B cell (primary cell): ENCODE data around the gene ANKRD28. TPM values are rescaled to one million over a fixed set of nuclear protein-coding genes. Genes with fewer than 3 reads are reported as not detected.
"Not testable (repeated sequence)": the region's sequence is repeated elsewhere in the genome, so short reads cannot be mapped to it uniquely, and the experiment has no call there.

Experiments used
- ATAC-seq: fragments of 200-7000 bp; cut with Tn5 transposase; one replicate; pipeline ENCODE4 v1.10.0; 2021; ENCODE audit warnings: low read depth, mild to moderate bottlenecking, moderate number of reproducible peaks, moderate library complexity
- CTCF ChIA-PET: fragments of 350-600 bp; sonication (Branson Sonifier 250); formaldehyde crosslinking; loops from one replicate; lab custom pipeline; 2021; ENCODE audit warnings: antibody characterized with exemption, inconsistent platforms; lab: Charles Lee
- POLR2A ChIA-PET: fragments of 350-600 bp; sonication (Branson Sonifier 250); formaldehyde crosslinking; loops from one replicate; lab custom pipeline; 2021; ENCODE audit warnings: antibody characterized with exemption; lab: Charles Lee
- DNase-seq: peaks from one replicate; pipeline ENCODE4 v3.0.0; 2013
- H2AFZ ChIP-seq: 2 replicates; pipeline ENCODE4 v1.6.1; 2012; ENCODE audit warnings: mild to moderate bottlenecking, low read depth, low read length; ENCODE audit not compliant: insufficient read depth, poor library complexity, severe bottlenecking
- H3K27ac ChIP-seq, 2 donors: 1 replicate in 1 of 2; 2 replicates in 1 of 2; pipeline ENCODE4 v1.5.1; 2012 to 2013; ENCODE audit warnings: low read length in 2 of 2, mild to moderate bottlenecking in 2 of 2, moderate library complexity in 1 of 2
- H3K27me3 ChIP-seq, 4 experiments: fragments of 200-600 bp in 1 of 4; sonication (generic) in 1 of 4; replicated peaks in 1 of 4; 1 replicate in 2 of 4; 2 replicates in 2 of 4; pipeline versions ENCODE4 v1.6.1 to v1.7.0; 2013 to 2016; ENCODE audit warnings: low read length in 3 of 4, mild to moderate bottlenecking in 2 of 4, mixed read lengths in 1 of 4, moderate library complexity in 1 of 4; ENCODE audit not compliant: insufficient read depth in 4 of 4, control insufficient read depth in 3 of 4; ENCODE audit errors: control extremely low read depth in 1 of 4
- H3K36me3 ChIP-seq, 2 experiments: replicated peaks in 1 of 2; 1 replicate in 1 of 2; 2 replicates in 1 of 2; pipeline versions ENCODE4 v1.6.1 to v1.7.1; 2013; ENCODE audit warnings: low read length in 1 of 2; ENCODE audit not compliant: insufficient read depth in 2 of 2, control insufficient read depth in 1 of 2; ENCODE audit errors: control extremely low read depth in 1 of 2, extremely low read depth in 1 of 2
- H3K4me1 ChIP-seq, 2 donors: fragments of 200-600 bp in 1 of 2; sonication (generic) in 1 of 2; 1 replicate in 1 of 2; 2 replicates in 1 of 2; pipeline versions ENCODE4 v1.5.1 to v1.6.1; 2013 to 2017; ENCODE audit warnings: low read length in 2 of 2; ENCODE audit not compliant: control insufficient read depth in 2 of 2, insufficient read depth in 2 of 2
- H3K4me2 ChIP-seq: replicated peaks from 2 replicates; pipeline ENCODE3; 2012; ENCODE audit warnings: mild to moderate bottlenecking, low read depth, low read length; ENCODE audit not compliant: poor library complexity, severe bottlenecking
- H3K4me3 ChIP-seq, 5 experiments: fragments of 200-600 bp in 1 of 5; sonication (generic) in 1 of 5; 1 replicate in 3 of 5; 2 replicates in 2 of 5; pipeline versions ENCODE4 v1.5.1 to v1.7.0; 2011 to 2016; ENCODE audit warnings: low read length in 4 of 5, mild to moderate bottlenecking in 4 of 5, low read depth in 2 of 5, control low read depth in 1 of 5, moderate library complexity in 1 of 5; ENCODE audit not compliant: insufficient read depth in 1 of 5; ENCODE audit errors: control extremely low read depth in 1 of 5, extremely low read depth in 1 of 5
- H3K79me2 ChIP-seq: fragments of 200-600 bp; sonication (generic); one replicate; pipeline ENCODE4 v1.6.0; 2016; ENCODE audit warnings: low read length; ENCODE audit not compliant: control insufficient read depth, insufficient read depth
- H3K9ac ChIP-seq: fragments of 200-600 bp; sonication (generic); 2 replicates; pipeline ENCODE4 v1.6.1; 2017; ENCODE audit warnings: mild to moderate bottlenecking, low read length, moderate library complexity
- H3K9me3 ChIP-seq, 3 donors: one replicate each; pipeline versions ENCODE4 v1.6.1 to v1.7.1; 2013; ENCODE audit warnings: low read length in 2 of 3; ENCODE audit not compliant: control insufficient read depth in 2 of 3, insufficient read depth in 1 of 3; ENCODE audit errors: control extremely low read depth in 1 of 3
- H4K20me1 ChIP-seq: 2 replicates; pipeline ENCODE4 v1.6.0; 2012; ENCODE audit warnings: mild to moderate bottlenecking, low read length; ENCODE audit not compliant: insufficient read depth, control insufficient read depth, poor library complexity, severe bottlenecking
- H3K27ac Mint-ChIP-seq: one replicate; pipeline ENCODE4 v1.8.0; 2021; ENCODE audit warnings: mixed read lengths
- H3K27me3 Mint-ChIP-seq: one replicate; pipeline ENCODE4 v1.8.0; 2021; ENCODE audit warnings: mixed read lengths
- H3K4me1 Mint-ChIP-seq: one replicate; pipeline ENCODE4 v1.8.0; 2021; ENCODE audit warnings: mixed read lengths
- H3K4me3 Mint-ChIP-seq: one replicate; pipeline ENCODE4 v1.8.0; 2021; ENCODE audit warnings: mixed read lengths
- H3K9me3 Mint-ChIP-seq: one replicate; pipeline ENCODE4 v1.8.0; 2022; ENCODE audit warnings: mixed read lengths; ENCODE audit not compliant: insufficient read depth
- EZH2 ChIP-seq: IDR thresholded peaks from 2 replicates; pipeline ENCODE4 v1.6.1; 2012; ENCODE audit warnings: borderline replicate concordance, low read depth, mild to moderate bottlenecking, moderate library complexity, low read length; ENCODE audit not compliant: insufficient read depth, poor library complexity, severe bottlenecking
- WGBS: methylation state at CpG from one replicate; pipeline ENCODE4 v1.1.5; 2013; ENCODE audit warnings: missing lambda C conversion rate; ENCODE audit not compliant: insufficient coverage; 5-methylcytosine and 5-hydroxymethylcytosine counted together
- intact Hi-C: fragments of 100-400 bp; cut with micrococcal nuclease; formaldehyde crosslinking; loops from one replicate; pipeline ENCODE4 v1.10.0; 2022
- polyA plus RNA-seq: library from polyadenylated mRNA; depleted of rRNA; stranded (reverse); fragments of >200 nt; gene quantifications from 2 replicates; pipeline ENCODE4 v1.2.3, GENCODE V29; 2012
- total RNA-seq, 2 donors: library from RNA; stranded (reverse); fragments of 120-200 nt in 1 of 2; gene quantifications; 1 replicate in 1 of 2; 2 replicates in 1 of 2; pipeline versions ENCODE4 v1.2.3 to v1.2.4, GENCODE V29; 2013 to 2022
- TF ChIP-seq, protein P1 (sequence below): fragments of 200-600 bp; IDR thresholded peaks from one replicate; pipeline ENCODE4 v1.8.0; 2022; ENCODE audit warnings: antibody characterized with exemption, mild to moderate bottlenecking

ANKRD28 gene
- total and polyA plus RNA-seq, 2 donors (not counting 1 experiment from before 2014, with no cell fraction given), result 20.7 to 37.4 TPM

DNA sequence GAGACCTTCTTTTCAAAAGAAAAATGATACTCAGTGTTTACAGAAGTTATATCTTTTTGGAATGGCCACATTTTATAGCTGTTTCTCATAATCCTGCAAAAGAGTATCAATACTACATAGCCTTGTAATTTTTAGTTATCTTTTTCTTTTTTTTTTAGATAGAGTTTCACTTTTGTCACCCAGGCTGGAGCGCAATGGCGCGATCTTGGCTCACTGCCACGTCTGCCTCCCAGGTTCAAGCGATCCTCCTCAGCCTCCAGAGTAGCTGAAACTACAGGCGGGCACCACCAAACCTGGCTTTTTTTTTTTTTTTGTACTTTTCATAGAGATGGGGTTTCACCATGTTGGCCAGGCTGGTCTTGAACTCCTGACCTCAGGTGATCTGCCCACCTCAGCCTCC is 53.6 kb downstream of the ANKRD28 start:
- DNase-seq, result no peak
- Histone ChIP-seq H3K4me1 (no peaks in the 10 kb centered on the region), H3K9me3 (peaks cover 4 to 17% (median 6%) of the 10 kb centered on the region in 3 donors), H3K27me3 (no peaks in the 10 kb centered on the region), H3K27ac (no peak overlapping the region), H4K20me1 (no peaks in the 10 kb centered on the region), H2AFZ (no peak overlapping the region), H3K36me3 (peaks cover 5 to 6% of the 10 kb centered on the region in 2 experiments), H3K4me3 (no peak overlapping the region), H3K9ac (no peak overlapping the region), H3K79me2 (no peaks in the 10 kb centered on the region), H3K4me2 (no peak overlapping the region)
- Mint-ChIP-seq H3K27me3 (no peaks in the 10 kb centered on the region), H3K4me1 (peaks cover 17% of the 10 kb centered on the region), H3K27ac (no peak overlapping the region), H3K9me3 (peaks cover 17% of the 10 kb centered on the region), H3K4me3 (no peak overlapping the region)
- 100% methylated on average over 2 of the region's 6 CpGs for WGBS
- no peak for ATAC-seq
- CTCF ChIA-PET, result no interaction called here
- intact Hi-C loops, result no loop called here
- TF ChIP-seq, protein P1, sequence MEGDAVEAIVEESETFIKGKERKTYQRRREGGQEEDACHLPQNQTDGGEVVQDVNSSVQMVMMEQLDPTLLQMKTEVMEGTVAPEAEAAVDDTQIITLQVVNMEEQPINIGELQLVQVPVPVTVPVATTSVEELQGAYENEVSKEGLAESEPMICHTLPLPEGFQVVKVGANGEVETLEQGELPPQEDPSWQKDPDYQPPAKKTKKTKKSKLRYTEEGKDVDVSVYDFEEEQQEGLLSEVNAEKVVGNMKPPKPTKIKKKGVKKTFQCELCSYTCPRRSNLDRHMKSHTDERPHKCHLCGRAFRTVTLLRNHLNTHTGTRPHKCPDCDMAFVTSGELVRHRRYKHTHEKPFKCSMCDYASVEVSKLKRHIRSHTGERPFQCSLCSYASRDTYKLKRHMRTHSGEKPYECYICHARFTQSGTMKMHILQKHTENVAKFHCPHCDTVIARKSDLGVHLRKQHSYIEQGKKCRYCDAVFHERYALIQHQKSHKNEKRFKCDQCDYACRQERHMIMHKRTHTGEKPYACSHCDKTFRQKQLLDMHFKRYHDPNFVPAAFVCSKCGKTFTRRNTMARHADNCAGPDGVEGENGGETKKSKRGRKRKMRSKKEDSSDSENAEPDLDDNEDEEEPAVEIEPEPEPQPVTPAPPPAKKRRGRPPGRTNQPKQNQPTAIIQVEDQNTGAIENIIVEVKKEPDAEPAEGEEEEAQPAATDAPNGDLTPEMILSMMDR, result no peak
- no peak for TF ChIP-seq EZH2
- POLR2A ChIA-PET, result no interaction called here

DNA sequence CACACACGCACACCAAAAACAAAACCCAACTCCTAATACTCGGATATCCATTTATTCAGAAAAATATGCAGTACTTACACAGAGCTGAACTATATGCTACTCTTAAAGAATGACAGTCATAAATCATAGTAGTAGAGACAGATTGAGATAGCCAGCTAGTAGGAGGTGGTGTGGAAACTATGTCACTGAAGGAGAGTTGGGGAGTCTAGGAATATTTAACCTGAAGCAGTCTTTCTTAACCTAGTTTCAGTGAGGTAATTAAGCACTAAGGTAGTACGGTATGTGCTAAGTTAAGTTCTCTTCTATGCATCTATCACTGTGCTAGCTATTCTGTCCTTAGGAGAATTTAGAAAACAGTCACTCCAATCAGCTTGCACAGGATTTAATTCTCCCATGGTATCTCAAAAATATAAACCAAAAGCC is 54.2 kb downstream of the ANKRD28 start:
- Histone ChIP-seq H3K27me3 (no peaks in the 10 kb centered on the region), H3K4me3 (no peak overlapping the region), H3K4me1 (no peaks in the 10 kb centered on the region), H3K27ac (no peak overlapping the region), H2AFZ (no peak overlapping the region), H3K79me2 (no peaks in the 10 kb centered on the region), H3K36me3 (peaks cover 5 to 6% of the 10 kb centered on the region in 2 experiments), H3K4me2 (no peak overlapping the region), H3K9ac (no peak overlapping the region), H4K20me1 (no peaks in the 10 kb centered on the region), H3K9me3 (peaks cover 4 to 20% (median 11%) of the 10 kb centered on the region in 3 donors)
- no CpG with 5 or more reads among the region's 3 CpGs for WGBS
- ATAC-seq (no peak), DNase-seq (no peak)
- H3K27me3 Mint-ChIP-seq, result no peaks in the 10 kb centered on the region
- intact Hi-C loops, result no loop called here
- peaks cover 21% of the 10 kb centered on the region for H3K9me3 Mint-ChIP-seq
- no peak for TF ChIP-seq EZH2
- TF ChIP-seq, protein P1, result no peak
- H3K4me3 Mint-ChIP-seq, result no peak overlapping the region
- ChIA-PET POLR2A (no interaction called here), CTCF (no interaction called here)
- peaks cover 17% of the 10 kb centered on the region for H3K4me1 Mint-ChIP-seq
- no peak overlapping the region for H3K27ac Mint-ChIP-seq

DNA sequence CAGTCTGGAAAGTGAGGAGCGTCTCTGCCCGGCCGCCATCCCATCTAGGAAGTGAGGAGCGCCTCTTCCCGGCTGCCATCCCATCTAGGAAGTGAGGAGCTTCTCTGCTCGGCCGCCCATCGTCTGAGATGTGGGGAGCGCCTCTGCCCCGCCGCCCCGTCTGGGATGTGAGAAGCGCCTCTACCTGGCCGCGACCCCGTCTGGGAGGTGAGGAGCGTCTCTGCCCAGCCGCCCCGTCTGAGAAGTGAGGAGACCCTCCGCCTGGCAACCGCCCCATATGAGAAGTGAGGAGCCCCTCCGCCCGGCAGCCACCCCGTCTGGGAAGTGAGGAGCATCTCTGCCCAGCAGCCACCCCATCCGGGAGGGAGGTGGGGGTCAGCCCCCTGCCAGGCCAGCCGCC is 55.5 kb downstream of the ANKRD28 start:
- H3K79me2 ChIP-seq, H3K4me3 Mint-ChIP-seq, H3K27ac ChIP-seq, DNase-seq, H3K4me1 ChIP-seq, H4K20me1 ChIP-seq, ATAC-seq, H3K36me3 ChIP-seq, H3K9ac ChIP-seq, intact Hi-C loops, POLR2A ChIA-PET, CTCF ChIA-PET, H3K4me2 ChIP-seq, H3K27me3 ChIP-seq, H3K27me3 Mint-ChIP-seq, H3K4me3 ChIP-seq, H3K4me1 Mint-ChIP-seq, H3K27ac Mint-ChIP-seq, H2AFZ ChIP-seq: not testable (repeated sequence)
- peaks cover 24% of the 10 kb centered on the region for H3K9me3 Mint-ChIP-seq
- WGBS, result no CpG with 5 or more reads among the region's 26 CpGs
- H3K9me3 ChIP-seq, result peaks cover 4 to 25% (median 12%) of the 10 kb centered on the region in 3 donors
